NCI-H526 treated with DMSO at 0.1 percent for 48 hours (cell line): ENCODE data around the gene MAU2.

ENCODE experiments used
- DNase-seq: peaks from one replicate; lab custom pipeline; 2025; lab: John Stamatoyannopoulos, UW

The MAU2 gene, protein sequence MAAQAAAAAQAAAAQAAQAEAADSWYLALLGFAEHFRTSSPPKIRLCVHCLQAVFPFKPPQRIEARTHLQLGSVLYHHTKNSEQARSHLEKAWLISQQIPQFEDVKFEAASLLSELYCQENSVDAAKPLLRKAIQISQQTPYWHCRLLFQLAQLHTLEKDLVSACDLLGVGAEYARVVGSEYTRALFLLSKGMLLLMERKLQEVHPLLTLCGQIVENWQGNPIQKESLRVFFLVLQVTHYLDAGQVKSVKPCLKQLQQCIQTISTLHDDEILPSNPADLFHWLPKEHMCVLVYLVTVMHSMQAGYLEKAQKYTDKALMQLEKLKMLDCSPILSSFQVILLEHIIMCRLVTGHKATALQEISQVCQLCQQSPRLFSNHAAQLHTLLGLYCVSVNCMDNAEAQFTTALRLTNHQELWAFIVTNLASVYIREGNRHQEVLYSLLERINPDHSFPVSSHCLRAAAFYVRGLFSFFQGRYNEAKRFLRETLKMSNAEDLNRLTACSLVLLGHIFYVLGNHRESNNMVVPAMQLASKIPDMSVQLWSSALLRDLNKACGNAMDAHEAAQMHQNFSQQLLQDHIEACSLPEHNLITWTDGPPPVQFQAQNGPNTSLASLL

DNA sequence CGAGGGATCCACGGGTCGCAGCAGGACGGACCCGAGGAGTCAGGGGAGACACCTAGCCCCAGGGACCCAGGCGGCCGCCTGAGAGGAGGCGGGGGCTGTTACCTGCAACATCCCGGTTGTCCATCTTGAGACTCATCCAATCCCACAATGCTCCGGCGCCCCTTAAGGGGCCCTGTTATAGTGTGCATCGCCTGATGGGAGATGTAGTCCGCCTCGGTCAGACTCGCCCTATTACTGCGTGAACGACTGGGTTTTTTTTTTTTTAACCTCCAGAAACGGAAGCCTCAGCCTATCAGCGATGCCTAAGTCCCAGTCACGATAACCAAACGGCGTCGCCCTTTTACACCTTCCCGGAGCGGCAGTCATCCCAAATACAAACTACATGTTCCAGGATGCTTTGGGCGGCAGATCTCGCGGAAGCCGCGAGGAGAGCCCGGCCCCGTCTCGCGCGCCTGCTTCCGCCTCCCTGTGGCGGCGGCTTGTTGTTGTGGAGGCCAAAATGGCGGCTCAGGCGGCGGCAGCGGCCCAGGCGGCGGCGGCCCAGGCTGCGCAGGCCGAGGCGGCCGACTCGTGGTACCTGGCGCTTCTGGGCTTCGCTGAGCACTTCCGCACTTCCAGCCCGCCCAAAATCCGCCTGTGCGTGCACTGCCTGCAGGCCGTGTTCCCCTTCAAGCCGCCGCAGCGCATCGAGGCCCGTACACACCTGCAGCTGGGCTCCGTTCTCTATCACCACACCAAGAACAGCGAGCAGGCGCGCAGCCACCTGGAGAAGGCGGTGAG is at the start of gene MAU2, which contains the start of gene SUGP1:
TSS of gene MAU2 (plus strand) at position 469 of the 780 bp plus-strand sequence. CDS start at position 500, 31 bp downstream.
TSS of gene SUGP1 (minus strand) at position 149 of the 780 bp plus-strand sequence. CDS start at position 136, 13 bp downstream.
- DNase-seq = peak; percentile 85

GRCh38 chr19:19271828-19272599 is 48.6 kb upstream of the MAU2 start:
- no peak for DNase-seq

DNA sequence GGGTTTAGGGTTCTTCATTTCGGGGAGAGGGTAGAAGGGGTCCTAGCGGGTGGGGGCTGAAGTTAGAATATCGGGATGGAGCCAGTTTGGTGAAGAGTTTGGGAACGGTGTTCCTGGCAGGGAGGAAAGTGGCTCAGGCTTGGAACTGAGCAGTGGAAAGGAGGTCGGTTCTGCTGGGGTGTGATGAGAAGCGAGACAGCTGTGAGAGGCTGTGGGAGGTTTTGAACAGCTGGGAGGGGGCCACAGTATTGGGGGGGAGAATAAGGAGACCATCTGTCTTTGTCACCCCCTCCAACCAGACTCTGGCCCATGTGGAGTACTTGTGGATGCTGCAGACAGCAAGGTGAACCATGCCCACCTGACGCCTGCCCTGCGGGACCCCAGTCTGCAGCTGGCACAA is 46.5 kb upstream of the MAU2 start:
- no peak for DNase-seq

DNA sequence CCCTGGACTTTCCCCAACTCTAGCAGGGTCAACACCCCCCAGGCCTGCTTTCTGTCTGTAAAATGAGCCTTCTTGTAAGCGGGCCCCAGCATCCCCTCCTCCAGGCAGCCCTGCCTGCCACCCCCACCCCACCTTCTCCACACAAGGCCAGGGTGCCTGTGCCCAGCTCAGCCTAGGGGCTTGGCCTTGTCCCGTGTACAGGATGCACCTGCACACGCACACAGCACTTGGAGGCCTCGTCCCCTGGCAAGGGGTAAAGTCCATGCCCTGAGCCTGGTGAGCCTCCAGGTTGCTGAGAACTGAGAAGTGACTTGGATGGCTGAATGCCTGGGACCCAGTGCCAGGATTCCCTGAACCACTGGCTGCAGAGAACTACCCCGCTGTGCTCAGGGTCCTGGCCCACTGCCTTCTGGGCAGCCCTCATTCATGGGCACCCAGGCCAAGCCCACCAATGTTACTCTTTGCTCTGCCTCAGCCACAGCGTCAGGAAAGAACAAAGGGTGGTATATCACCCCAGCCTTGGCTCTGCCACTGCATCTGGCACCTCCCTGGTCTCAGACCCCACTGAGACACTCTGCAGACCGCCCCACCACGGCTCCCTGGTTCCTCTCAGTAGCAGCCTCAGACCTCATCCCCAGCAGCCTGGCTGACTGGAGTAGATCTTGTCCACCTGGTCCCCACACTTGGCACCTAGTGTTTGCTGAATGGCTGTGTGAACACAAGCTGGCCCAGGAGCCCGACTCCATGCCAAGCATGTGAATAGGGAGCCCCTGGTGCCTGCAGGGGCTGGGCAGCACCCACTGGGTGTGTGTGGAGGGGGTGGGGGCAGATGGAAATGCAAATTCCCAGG is 45.7 kb upstream of the MAU2 start:
- no peak for DNase-seq

DNA sequence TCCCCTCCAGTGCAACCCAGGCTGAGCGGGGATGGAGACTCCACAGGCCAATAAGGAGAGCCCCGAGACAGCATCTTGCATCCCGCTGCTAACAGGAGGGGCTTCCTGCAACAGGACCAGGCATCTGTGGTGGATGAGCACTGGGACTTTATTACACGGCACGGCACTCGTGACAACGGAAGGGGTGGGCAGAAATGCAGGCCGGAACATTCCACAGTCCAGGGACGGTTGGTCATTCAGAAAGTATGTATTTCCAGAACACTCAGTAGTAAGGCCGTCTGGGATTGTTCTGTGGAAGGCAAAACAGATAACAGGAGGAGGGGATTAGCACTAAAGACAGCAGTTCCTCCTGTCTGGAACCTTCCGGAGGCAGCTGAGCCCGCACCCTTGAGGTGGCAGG is 44.2 kb upstream of the MAU2 start:
- no peak for DNase-seq

DNA sequence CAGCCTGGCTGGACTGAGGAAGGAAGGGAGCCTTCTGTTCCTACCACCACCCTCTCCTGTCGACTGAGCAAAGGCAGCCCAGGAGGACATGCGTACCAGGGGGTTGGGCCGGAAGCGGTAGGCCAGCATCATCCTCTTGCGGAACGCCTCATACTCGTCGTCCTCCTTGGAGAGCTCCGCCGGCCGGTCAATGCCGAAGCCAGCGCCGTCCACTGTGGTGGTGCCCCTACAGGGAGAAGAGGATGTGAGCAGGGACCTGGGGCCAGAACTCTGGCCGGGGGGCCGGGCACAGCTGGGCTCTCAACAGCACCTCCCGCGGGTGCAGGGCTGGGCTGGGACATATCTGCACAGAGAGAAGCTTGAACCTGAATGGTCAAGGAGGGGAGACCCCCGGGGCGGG is 43.8 kb upstream of the MAU2 start:
- no peak for DNase-seq

- no peak for DNase-seq
These were observed 42.3 kb upstream of the MAU2 start for GRCh38 chr19:19278315-19278714.

DNA sequence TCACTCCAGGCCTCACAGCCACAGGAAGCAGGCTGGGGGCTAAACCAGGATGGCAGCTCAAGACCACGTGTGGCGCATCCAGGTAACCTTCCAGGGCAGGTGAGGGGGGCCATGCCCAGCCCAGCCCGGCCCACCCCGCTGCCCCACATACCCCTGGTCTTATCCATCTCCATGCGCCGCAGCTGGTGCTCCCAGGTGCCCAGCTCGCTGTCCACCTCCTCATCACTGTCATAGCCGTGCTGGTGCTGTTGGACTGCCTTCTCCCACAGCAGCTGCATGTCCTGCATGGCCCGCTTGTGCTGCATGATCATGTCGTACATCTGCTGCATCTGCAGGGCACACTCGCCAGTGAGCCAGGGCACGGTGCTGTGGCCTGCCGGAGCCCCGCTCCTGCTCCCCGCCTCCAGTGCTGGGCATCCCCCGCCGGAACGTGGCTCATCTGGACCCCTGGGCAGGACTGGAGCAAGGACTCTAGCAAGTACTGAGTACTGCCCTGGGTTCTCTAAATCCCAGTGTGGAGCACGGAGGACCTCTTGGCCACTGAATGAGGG is 41.5 kb upstream of the MAU2 start:
- no peak for DNase-seq

DNA sequence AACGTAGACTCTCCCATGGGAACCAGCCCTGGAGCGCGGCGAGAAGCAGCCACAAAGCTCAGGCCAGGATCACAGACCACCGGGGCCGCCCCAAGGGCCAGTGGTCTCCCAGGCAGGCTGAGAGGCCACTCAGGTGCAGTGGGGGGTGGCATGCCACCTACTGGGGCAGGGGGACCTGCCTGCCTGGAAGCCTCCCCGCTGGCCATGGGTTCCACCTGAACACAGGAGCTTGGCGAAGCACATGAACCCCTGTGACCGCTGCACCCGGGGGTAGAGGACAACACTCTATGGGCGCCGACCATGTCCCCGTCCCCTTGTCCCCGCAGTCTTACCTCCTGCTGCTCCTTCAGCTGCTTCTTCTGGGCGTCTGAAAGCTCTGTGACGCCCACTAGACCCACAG is 40.8 kb upstream of the MAU2 start:
- no peak for DNase-seq

DNA sequence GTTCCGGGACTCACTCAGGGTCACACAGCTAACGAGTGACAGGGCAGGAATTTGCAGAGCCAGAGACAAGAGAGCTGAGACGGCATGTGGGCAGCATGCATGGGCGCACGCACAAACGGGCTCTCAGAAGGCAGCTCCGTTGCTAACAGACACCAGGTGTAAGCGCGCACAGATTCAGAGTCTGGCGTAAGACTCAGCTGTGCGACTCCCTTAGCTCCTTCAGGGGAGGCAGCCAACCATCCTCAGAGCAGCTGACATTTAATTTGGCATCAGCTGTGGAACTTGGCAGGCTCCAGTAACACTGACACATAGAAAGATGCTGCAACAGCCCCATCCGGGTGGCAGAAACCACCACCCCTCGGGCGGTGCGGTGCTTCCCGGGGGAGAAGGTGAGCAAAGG is 40.1 kb upstream of the MAU2 start:
- DNase-seq = no peak

DNA sequence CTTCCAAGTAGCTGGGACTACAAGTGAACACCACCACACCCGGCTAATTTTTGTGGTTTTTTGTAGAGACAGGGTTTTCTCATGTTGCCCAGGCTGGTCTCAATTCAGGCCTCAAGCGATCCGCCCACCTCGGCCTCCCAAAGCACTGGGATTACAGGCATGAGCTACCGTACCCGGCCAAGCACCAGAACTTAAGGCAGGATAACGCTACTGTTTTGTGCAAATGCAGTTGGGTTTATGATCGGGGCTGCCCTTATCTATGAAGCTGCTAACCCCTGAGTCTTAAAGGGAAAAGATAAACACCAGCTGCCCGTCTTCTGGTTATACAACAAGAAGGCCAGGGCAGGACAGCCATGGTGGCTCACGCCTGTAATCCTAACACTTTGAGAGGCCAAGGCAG is 34.9 kb upstream of the MAU2 start:
- no peak for DNase-seq

DNA sequence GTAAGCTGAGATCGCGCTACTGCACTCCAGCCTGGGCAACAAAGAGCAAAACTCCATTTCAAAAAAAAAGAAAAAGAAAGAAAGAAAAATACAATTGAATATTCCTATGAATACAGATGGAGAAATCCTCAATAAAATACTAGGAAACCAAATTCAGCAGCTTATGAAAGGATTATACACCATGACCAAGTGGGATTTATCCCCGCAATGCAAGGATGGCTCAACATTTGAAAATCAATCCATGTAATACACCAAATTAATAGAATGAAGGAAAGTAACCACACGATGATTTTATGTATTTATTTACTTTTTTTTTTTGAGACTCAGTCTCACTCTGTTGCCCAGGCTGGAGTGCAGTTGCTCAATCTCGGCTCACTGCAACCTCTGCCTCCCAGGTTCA is 28.0 kb upstream of the MAU2 start:
- DNase-seq = no peak

- DNase-seq = no peak
These were observed 25.7 kb upstream of the MAU2 start for GRCh38 chr19:19294914-19295313.

GRCh38 chr19:19296953-19297689 is 23.5 kb upstream of the MAU2 start:
- DNase-seq = no peak

DNA sequence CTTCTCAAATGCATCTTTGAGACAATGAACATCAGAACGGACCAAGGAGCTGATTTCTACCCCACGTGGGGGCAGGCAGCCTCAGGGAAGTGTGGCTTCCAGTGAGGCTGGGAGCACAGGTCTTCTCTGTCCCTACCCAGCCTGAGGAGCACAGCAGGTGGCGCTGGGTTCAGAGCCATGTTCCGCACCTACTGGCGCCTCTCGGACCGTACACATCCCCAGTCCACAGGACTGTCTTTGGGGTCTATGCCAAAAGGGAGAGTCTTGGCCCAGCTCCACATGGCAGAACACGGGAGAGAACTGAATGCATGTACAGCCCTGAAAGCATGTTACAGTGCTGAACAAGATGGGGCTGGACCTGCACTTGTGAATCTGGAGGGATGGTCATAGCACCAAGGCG is 22.9 kb upstream of the MAU2 start:
- DNase-seq = no peak

DNA sequence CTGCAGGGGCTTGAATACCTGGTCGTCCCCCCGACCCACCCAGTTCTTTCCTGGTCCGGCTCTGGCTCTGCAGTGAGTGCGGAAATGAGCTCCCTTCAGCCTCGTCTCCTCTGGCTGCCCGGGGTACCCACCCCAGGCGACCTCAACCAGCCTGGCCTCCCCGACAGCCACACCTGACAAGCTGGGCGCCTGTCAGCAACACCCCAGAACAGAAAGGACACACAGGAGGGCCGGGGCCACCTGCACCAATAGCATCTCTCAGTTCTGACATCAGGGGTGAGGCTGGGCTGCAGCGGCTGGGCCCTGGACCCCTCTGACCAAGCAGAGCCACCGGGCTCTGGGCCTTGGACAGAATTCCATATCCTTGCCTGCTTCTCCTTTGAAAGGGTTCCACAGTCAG is 20.0 kb upstream of the MAU2 start:
- no peak for DNase-seq

- DNase-seq = no peak
These were observed 17.2 kb upstream of the MAU2 start for GRCh38 chr19:19303411-19303810.

DNA sequence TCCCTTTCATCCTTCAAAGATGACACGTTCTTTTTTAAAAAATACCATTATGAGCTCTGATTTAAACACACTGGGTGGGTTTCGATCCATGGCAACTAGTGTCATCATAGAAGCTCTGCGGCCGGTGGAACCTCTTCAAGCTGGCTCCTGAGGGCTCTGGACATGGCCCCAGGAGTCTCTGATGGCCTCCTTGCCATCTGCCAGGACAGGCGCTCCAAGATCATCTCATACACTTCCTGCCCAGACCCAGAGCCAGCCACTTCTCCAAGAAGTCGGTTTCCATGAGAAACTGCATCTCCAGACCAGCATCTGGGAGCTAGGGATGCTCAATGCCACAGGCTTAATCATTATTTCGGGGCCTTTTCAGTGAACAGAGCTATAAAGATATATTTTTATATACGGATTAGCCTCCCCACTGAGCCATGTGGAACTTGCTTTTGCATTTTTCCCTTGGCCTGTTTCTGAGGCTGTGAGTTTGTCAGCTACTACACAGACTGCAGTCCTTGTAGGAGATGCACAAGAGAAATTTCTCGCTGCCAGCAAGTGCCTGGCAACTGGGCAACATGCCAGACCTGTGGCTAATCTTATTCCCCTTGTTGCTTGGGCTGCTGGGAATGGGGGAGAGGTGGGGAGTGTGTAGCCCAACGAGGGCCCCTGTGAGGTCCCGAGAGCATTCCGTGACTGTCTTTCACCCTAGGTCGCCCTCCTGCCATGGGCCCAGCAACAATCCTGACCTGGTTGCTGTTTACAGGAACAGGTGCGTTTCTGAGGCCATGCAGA is 16.3 kb upstream of the MAU2 start:
- DNase-seq = no peak

- DNase-seq = no peak
These were observed 15.6 kb upstream of the MAU2 start for GRCh38 chr19:19305066-19305465.
